HUES64 (cell line): Measurements from ENCODE around the gene ISL2.

ENCODE experiments used
- H3K27ac ChIP-seq: 2 replicates; pipeline ENCODE4 v1.7.0; 2013; ENCODE audit warnings: low read depth, low read length, inconsistent platforms
- H3K27me3 ChIP-seq: 2 replicates; pipeline ENCODE4 v1.6.1; 2013; ENCODE audit warnings: mild to moderate bottlenecking, low read length; ENCODE audit not compliant: insufficient read depth
- H3K36me3 ChIP-seq: 2 replicates; pipeline ENCODE4 v1.6.1; 2013; ENCODE audit warnings: mild to moderate bottlenecking, low read length; ENCODE audit not compliant: insufficient read depth
- H3K4me1 ChIP-seq: 2 replicates; pipeline ENCODE4 v1.6.1; 2013; ENCODE audit warnings: mild to moderate bottlenecking, low read length, moderate library complexity; ENCODE audit not compliant: insufficient read depth
- H3K4me3 ChIP-seq: 2 replicates; pipeline ENCODE4 v1.5.1; 2013; ENCODE audit warnings: mild to moderate bottlenecking, low read length, moderate library complexity
- H3K9ac ChIP-seq: 2 replicates; pipeline ENCODE4 v1.6.1; 2013; ENCODE audit warnings: mild to moderate bottlenecking, low read depth, low read length
- H3K9me3 ChIP-seq: 2 replicates; pipeline ENCODE4 v1.6.1; 2013; ENCODE audit warnings: low read depth, low read length; ENCODE audit not compliant: insufficient read depth
- WGBS: fragments of 150-250, 120-280 bp; methylation state at CpG from one replicate; pipeline ENCODE4 v1.1.7; 2013; ENCODE audit warnings: missing lambda C conversion rate; 5-methylcytosine and 5-hydroxymethylcytosine counted together

Gene ISL2

DNA sequence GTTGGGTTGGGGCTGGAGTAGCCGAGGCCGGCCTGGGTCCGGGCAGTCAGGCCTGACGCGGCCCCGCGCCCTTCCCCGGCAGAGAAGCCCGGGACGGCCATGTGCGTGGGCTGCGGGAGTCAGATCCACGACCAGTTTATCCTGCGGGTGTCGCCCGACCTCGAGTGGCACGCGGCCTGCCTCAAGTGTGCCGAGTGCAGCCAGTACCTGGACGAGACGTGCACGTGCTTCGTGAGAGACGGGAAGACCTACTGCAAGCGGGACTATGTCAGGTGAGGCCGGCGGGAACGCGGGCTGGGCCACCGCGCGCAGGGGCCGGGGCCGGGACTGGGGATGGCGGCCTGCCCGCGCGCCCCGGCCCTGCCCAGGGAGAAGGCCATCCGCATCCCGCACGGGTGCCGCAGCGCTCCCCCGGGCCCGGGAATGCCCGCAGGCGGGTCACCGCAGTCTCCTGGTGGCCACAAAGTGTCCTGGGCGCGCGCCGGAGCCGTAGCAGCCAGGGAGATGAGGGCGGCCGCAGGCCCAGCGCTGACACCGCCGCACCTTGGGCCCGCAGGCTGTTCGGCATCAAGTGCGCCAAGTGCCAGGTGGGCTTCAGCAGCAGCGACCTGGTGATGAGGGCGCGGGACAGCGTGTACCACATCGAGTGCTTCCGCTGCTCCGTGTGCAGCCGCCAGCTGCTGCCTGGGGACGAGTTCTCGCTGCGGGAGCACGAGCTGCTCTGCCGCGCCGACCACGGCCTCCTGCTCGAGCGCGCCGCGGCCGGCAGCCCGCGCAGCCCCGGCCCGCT lies 1.3 kb downstream of the ISL2 start:
- Histone ChIP-seq H3K9me3 (0 out of 2 replicates have a peak, but pooled peaks cover 3% of the 10 kb centered on the region), H3K4me1 (peaks cover 6% of the 10 kb centered on the region; the same call in 1 of the 2 replicates), H3K36me3 (no peaks in the 10 kb centered on the region), H3K4me3 (peak overlapping the region; percentile 26), H3K27me3 (peaks cover 95% of the 10 kb centered on the region), H3K27ac (no peak overlapping the region), H3K9ac (no peak overlapping the region)
- 2% methylated on average over 89 of the region's 89 CpGs for WGBS

DNA sequence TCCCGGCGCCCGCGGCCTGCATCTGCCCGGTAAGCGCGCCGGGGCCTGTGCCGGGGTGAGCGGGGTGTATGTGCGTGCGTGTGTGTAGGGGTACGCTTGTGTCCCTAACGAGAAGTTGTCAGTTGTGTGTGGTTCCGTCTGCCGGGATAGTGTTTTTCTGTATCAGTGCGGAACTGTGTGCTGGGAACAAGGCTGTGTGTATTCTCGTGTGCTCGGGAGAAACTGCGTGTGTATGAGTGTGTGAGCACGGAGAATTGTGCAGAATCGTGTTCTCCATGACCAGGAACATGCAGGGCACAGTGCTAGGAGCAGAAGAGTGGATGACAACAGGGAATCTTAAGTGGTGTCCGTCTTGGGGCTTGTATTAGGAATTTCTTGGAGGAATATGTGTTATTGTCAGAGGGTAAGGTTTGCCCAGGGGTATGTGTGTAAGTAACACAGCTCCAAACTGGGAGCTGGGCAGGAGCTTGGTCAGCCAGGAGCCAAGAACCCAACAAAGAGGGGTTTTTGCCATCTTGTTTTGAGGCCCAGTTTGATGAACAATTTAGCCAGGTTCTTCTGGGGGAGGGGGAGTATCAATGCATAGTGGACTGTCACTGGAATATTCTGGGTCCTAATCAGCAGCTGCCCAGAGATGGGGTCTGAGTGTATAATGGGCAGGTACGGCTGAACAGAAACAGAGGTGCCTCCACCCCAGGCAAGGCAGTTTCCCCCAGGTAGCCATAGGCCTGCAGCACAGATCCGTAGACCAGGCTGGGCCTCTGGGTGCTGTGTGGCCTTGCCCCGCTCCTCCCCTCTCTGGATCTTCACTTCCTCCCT lies 2.1 kb downstream of the ISL2 start:
- 7% methylated on average over 26 of the region's 26 CpGs for WGBS
- no peak overlapping the region for H3K27ac ChIP-seq
- H3K4me3 ChIP-seq = peak overlapping the region; percentile 29
- no peaks in the 10 kb centered on the region for H3K36me3 ChIP-seq
- H3K27me3 ChIP-seq = peaks cover 98% of the 10 kb centered on the region
- H3K9me3 ChIP-seq = 0 out of 2 replicates have a peak, but pooled peaks cover 3% of the 10 kb centered on the region
- H3K4me1 ChIP-seq = peaks cover 6% of the 10 kb centered on the region; the same call in 1 of the 2 replicates
- H3K9ac ChIP-seq = no peak overlapping the region

DNA sequence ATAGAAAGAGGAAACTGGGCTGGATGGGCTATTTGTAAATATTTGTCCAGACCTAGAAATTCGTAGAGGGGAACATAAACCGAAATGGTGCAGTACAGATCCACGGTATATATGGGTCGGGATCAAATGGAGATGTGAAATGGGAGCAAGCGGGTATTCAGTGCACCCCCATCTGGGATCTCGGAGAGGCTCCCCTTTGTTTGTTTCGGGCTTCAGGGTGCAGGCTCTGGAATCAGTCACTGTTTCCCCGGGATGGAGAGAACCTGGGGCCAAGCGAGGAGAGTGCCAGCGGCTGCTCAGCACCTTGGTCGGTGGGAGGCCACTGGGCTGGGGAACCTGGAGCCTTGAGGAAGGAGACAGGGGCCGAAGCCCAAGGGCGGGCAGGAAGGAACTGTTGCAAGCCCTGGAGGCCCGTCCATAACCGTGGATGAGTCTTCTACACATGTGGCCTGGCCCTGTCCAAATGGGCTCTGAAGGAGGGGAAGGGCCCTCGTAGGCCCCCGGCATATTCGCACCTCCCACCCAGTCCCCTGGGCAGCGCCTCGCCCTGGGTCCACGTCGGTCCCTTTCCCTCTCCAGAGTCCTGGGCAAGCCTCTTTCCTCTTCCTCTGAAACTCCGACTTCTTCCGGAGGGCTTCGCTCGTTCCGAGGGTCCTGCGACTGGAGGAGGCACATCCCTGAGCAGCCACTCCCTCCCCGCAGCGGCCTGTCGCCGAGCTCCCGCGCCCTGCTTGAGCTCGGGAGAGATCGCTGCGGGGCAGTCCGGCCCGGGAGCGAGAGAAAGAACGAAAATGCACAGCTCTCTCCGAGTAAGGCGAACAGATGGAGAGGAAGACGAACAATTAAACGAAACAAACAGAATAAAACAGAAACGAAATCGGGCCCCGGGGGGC lies 3.0 kb downstream of the ISL2 start:
- Histone ChIP-seq H3K4me3 (peak overlapping the region; percentile 29), H3K36me3 (no peaks in the 10 kb centered on the region), H3K9me3 (peaks cover 3% of the 10 kb centered on the region; the same call in 1 of the 2 replicates), H3K27ac (no peak overlapping the region), H3K9ac (no peak overlapping the region), H3K4me1 (peaks cover 3% of the 10 kb centered on the region; the same call in 1 of the 2 replicates), H3K27me3 (peaks cover 100% of the 10 kb centered on the region)
- WGBS = 2% methylated on average over 48 of the region's 48 CpGs

DNA sequence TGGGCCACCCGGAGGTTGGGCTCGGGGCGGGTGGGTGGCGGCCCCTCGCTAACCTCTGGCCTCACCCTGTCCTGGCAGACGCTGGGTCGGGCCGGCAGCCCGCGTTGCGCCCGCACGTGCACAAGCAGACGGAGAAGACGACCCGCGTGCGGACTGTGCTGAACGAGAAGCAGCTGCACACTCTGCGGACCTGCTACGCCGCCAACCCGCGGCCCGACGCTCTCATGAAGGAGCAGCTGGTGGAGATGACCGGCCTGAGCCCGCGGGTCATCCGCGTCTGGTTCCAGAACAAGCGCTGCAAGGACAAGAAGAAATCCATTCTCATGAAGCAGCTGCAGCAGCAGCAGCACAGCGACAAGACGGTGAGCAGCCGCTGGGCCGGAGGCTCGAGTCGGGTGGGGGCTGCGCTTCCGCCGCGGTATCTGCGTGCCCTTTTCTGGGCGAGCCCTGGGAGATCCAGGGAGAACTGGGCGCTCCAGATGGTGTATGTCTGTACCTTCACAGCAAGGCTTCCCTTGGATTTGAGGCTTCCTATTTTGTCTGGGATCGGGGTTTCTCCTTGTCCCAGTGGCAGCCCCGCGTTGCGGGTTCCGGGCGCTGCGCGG lies 3.7 kb downstream of the ISL2 start:
- under 1% methylated on average over 53 of the region's 53 CpGs for WGBS
- Histone ChIP-seq H3K36me3 (no peaks in the 10 kb centered on the region), H3K9ac (no peak overlapping the region), H3K27me3 (peaks cover 100% of the 10 kb centered on the region), H3K4me3 (peak overlapping the region; percentile 39; the same call in 1 of the 2 replicates), H3K27ac (no peak overlapping the region), H3K4me1 (peaks cover 6% of the 10 kb centered on the region), H3K9me3 (peaks cover 3% of the 10 kb centered on the region; the same call in 1 of the 2 replicates)

DNA sequence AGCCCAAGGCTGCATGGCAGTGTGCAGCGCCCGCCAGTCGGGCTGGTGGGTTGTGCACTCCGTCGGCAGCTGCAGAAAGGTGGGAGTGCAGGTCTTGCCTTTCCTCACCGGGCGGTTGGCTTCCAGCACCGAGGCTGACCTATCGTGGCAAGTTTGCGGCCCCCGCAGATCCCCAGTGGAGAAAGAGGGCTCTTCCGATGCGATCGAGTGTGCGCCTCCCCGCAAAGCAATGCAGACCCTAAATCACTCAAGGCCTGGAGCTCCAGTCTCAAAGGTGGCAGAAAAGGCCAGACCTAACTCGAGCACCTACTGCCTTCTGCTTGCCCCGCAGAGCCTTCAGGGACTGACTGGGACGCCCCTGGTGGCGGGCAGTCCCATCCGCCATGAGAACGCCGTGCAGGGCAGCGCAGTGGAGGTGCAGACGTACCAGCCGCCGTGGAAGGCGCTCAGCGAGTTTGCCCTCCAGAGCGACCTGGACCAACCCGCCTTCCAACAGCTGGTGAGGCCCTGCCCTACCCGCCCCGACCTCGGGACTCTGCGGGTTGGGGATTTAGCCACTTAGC lies 4.3 kb downstream of the ISL2 start:
- Histone ChIP-seq H3K4me3 (peak overlapping the region; percentile 39), H3K9ac (no peak overlapping the region), H3K27ac (no peak overlapping the region), H3K27me3 (peaks cover 100% of the 10 kb centered on the region), H3K36me3 (no peaks in the 10 kb centered on the region), H3K4me1 (peaks cover 9% of the 10 kb centered on the region), H3K9me3 (peaks cover 3% of the 10 kb centered on the region; the same call in 1 of the 2 replicates)
- WGBS = under 1% methylated on average over 35 of the region's 35 CpGs

DNA sequence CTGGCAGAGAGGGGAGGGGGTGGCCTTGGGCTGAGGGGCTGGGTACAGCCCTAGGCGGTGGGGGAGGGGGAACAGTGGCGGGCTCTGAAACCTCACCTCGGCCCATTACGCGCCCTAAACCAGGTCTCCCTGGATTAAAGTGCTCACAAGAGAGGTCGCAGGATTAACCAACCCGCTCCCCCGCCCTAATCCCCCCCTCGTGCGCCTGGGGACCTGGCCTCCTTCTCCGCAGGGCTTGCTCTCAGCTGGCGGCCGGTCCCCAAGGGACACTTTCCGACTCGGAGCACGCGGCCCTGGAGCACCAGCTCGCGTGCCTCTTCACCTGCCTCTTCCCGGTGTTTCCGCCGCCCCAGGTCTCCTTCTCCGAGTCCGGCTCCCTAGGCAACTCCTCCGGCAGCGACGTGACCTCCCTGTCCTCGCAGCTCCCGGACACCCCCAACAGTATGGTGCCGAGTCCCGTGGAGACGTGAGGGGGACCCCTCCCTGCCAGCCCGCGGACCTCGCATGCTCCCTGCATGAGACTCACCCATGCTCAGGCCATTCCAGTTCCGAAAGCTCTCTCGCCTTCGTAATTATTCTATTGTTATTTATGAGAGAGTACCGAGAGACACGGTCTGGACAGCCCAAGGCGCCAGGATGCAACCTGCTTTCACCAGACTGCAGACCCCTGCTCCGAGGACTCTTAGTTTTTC lies 4.9 kb downstream of the ISL2 start:
- Histone ChIP-seq H3K27ac (no peak overlapping the region), H3K36me3 (no peaks in the 10 kb centered on the region), H3K9ac (no peak overlapping the region), H3K27me3 (peaks cover 100% of the 10 kb centered on the region), H3K9me3 (peaks cover 3% of the 10 kb centered on the region; the same call in 1 of the 2 replicates), H3K4me3 (peak overlapping the region; percentile 39), H3K4me1 (peaks cover 9% of the 10 kb centered on the region)
- WGBS = 1% methylated on average over 42 of the region's 42 CpGs

DNA sequence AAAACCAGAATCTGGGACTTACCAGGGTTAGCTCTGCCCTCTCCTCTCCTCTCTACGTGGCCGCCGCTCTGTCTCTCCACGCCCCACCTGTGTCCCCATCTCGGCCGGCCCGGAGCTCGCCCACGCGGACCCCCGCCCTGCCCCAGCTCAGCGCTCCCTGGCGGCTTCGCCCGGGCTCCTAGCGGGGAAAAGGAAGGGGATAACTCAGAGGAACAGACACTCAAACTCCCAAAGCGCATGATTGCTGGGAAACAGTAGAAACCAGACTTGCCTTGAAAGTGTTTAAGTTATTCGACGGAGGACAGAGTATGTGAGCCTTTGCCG lies 5.4 kb downstream of the ISL2 start:
- Histone ChIP-seq H3K27ac (no peak overlapping the region), H3K4me1 (peaks cover 9% of the 10 kb centered on the region)

DNA sequence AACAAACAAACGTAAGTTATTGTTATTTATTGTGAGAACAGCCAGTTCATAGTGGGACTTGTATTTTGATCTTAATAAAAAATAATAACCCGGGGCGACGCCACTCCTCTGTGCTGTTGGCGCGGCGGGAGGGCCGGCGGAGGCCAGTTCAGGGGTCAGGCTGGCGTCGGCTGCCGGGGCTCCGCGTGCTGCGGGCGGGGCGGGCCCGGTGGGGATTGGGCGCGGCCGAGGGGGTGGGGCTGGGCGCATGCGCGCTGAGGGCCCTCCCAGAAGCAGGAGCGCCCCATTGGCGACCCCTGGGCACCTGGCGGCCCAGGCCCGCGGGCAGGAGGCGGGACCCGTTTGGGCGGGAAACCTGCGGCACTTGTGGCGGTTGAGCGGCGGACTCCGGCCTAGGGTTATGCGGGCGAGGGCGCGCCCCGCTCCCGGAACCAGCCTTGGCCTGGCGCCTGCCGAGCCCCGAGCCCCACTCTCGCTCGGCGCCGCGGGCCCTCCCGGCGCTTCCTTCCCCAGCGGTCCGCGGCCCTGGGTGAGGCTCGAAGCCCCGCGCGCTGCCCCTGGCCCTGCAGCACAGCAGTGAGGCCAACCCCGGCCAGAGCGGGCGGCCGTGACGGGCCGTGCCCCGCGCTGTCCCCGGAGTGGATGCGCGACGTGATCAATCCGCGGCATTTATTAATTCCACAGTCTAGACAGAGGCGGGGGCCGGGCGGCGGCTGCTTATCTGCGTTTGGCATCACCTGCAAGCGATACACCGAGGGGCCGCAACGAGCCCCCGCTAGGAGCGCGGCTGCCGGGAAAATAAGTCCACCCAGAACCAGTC lies 6.0 kb downstream of the ISL2 start:
- peaks cover 100% of the 10 kb centered on the region for H3K27me3 ChIP-seq
- H3K36me3 ChIP-seq = no peaks in the 10 kb centered on the region
- peaks cover 11% of the 10 kb centered on the region for H3K4me1 ChIP-seq
- no peak overlapping the region for H3K27ac ChIP-seq
- peak overlapping the region; percentile 24; the same call in 1 of the 2 replicates for H3K4me3 ChIP-seq
- peaks cover 3% of the 10 kb centered on the region; the same call in 1 of the 2 replicates for H3K9me3 ChIP-seq
- WGBS = 2% methylated on average over 87 of the region's 87 CpGs
- no peak overlapping the region for H3K9ac ChIP-seq

More for the DNA sequence above, 5.4 kb downstream of the ISL2 start:
- WGBS = 1% methylated on average over 20 of the region's 20 CpGs
- Histone ChIP-seq H3K27me3 (peaks cover 100% of the 10 kb centered on the region), H3K4me3 (no peak overlapping the region), H3K9me3 (peaks cover 3% of the 10 kb centered on the region; the same call in 1 of the 2 replicates), H3K36me3 (no peaks in the 10 kb centered on the region), H3K9ac (no peak overlapping the region)

DNA sequence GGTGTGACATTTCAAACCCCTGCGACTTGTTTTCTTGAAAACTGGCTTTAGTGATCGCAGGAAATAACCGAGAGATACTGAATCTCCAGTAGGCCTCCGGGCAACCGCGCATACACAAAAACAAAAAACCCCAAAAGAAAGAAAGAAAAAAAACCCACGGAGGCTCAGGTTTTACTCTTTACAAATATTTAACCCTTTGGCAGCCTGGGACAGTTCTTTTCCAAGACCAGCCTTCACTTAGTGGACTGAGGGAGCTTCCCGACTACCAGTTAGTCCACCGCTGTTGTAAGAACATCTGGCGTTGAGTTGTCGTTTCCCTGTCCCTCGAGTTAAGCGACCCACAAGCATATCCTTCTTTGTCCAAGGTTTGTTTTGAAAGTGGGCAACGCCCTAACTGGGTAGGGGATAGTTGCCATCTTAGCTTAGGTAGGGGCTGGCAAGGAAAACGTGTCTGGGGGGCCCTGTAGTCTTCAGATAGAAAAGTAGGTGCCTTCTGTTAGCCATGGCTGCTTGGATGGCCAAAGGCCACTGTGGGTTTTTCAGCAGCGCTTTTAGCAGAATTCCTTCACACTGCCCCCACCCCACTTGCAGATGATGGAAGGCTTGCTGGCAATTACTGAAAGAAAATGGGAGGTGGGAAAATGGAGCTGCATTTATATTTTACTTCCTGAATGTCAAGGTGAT lies 6.9 kb downstream of the ISL2 start:
- WGBS = 4% methylated on average over 16 of the region's 16 CpGs
- H3K4me3 ChIP-seq = no peak overlapping the region

More for the DNA sequence above, 6.9 kb downstream of the ISL2 start:
- Histone ChIP-seq H3K27ac (no peak overlapping the region), H3K9me3 (peaks cover 3% of the 10 kb centered on the region; the same call in 1 of the 2 replicates), H3K36me3 (no peaks in the 10 kb centered on the region), H3K27me3 (peaks cover 100% of the 10 kb centered on the region), H3K4me1 (peaks cover 16% of the 10 kb centered on the region), H3K9ac (no peak overlapping the region)
